COLO829 (cell line): ENCODE measurements around the gene TOP2A.
"Not testable (repeated sequence)": the region's sequence is repeated elsewhere in the genome, so short reads cannot be mapped to it uniquely, and the experiment has no call there.

Experiments
- DNase-seq: peaks from one replicate; pipeline ENCODE4 v3.0.0; 2012; ENCODE audit warnings: low spot score

Gene TOP2A

DNA sequence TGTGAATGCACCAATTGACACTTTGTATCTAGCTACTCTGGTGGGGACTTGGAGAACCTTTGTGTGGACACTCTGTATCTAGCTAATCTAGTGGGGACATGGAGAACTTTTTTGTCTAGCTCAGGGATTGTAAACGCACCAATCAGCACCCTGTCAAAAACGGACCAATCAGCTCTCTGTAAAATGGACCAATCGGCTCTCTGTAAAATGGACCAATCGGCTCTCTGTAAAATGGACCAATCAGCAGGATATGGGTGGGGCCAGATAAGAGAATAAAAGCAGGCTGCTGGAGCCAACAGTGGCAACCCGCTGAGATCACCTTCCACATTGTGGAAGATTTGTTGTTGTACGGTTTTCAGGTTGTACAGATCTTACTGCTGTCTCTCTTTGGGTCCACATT is 41.2 kb downstream of the TOP2A start:
- not testable (repeated sequence) for DNase-seq

DNA sequence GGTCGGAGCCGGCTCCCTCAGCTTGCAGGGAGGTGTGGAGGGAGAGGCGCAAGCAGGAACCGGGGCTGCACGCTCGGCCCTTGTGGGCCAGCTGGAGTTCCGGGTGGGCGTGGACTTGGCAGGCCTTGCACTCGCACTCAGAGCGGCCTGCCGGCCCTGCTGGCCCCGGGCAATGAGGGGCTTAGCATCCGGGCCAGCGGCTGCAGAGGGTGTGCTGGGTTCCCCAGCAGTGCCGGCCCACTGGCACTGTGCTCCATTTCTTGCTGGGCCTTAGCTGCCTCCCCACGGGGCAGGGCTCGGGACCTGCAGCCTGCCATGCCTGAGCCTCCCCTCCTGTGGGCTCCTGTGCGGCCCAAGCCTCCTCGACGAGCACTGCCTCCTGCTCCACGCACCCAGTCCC is 41.9 kb downstream of the TOP2A start:
- not testable (repeated sequence) for DNase-seq

DNA sequence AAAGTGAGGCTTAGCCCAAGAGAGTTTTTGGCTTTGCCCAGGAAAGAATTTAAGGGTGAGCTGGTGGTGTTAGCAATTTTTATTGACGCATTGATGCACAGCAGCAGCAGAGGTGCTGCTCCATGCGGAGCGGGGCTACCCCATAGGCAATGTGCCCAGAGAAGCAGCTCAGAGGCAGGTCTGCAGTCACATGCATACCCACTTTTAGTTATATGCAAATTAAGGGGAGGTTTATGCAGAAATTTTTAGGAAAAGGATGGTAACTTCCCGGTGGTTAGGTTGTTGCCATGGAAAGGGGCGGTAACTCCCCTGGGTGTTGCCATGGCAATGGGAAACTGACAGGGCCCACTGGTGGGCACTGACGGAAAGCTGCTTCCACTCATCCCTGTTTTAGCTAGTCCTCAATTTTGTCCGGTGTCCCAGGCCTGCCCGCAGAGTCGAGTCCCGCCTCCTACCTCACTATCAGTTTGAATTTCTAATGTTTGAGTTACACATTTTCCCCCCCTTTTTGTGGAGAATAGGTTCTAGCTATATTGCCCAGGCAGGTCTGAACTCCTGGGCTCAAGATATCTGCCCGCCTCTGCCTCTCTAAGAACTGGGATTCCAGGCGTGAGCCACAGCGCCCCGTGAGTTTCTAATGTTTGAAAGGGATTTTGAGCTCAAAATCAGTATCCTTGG is 42.7 kb downstream of the TOP2A start:
- no peak for DNase-seq

GRCh38 chr17:40373999-40374398 is 43.7 kb downstream of the TOP2A start:
- no peak for DNase-seq

GRCh38 chr17:40373324-40373723 is 44.4 kb downstream of the TOP2A start:
- DNase-seq: no peak

DNA sequence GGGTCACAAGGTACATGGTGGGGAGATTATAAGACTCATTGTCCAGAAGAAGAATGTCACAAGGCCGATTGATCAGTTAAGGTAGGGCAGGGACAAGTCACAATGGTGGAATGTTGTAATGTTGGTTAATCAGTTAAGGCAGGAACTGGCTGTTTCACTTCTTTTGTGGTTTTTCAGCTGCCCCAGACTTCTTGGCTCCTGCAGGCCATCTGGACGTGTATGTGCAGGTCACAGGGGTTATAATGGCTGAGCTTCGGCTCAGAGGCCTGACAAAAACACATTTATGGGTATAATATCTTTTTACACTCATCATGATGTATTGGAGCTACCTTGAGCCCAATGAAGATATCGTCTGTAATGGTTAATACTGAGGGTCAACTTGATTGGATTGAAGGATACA is 45.1 kb downstream of the TOP2A start:
- DNase-seq: not testable (repeated sequence)

GRCh38 chr17:40372031-40372430 is 45.7 kb downstream of the TOP2A start:
- DNase-seq: no peak

DNA sequence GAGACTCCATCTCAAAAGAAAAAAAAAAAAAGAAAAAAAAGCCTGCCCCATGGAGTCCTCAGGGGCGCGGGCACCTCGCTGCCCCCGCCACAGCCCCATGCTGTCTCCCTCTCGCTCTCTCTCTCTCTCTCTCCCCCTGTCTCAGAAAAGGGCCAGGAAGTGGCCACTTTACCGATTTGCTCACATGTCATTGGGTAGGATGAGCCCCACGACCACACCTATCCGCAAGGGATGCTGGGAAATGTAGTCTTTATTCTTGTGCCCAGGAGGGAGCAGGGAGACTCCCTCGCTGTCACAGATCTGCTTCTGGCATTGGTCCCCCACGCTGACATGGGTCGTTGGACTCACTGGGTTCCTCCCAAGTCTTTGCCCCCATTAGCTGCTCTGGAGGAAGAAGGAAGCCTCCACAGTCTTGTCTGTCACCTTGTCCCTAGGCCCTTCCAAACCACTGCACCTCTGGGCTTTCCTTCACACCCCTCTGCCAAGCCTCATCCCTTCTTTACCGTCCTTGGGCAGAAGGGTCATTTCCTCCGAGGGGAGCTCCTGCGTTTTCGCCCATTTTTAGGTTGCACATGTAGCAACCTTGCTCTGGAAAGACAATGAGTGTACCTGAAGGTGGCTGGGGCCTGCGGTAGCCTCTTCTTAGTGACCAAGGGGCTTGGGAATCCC is 46.3 kb downstream of the TOP2A start:
- DNase-seq: no peak

GRCh38 chr17:40369923-40370322 is 47.8 kb downstream of the TOP2A start:
- no peak for DNase-seq

DNA sequence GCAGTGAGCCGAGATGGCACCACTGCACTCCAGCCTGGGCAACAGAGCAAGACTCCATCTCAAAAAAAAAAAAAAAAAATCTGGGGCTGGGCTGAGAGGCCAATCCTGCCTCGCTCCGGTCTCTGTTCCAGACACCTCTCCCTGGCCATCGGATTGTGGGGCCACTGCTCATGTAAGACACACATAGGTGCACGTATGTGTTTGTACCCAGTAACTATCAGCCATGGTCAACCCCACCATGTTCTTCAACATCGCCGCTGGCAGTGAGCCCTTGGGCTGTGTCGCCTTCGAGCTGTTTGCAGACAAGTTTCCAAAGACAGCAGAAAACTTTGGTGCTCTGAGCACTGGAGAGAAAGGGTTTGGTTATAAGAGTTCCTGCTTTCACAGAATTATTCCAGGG is 50.0 kb downstream of the TOP2A start:
- DNase-seq: not testable (repeated sequence)

GRCh38 chr17:40366861-40367518 is 50.7 kb downstream of the TOP2A start:
- DNase-seq: no peak

DNA sequence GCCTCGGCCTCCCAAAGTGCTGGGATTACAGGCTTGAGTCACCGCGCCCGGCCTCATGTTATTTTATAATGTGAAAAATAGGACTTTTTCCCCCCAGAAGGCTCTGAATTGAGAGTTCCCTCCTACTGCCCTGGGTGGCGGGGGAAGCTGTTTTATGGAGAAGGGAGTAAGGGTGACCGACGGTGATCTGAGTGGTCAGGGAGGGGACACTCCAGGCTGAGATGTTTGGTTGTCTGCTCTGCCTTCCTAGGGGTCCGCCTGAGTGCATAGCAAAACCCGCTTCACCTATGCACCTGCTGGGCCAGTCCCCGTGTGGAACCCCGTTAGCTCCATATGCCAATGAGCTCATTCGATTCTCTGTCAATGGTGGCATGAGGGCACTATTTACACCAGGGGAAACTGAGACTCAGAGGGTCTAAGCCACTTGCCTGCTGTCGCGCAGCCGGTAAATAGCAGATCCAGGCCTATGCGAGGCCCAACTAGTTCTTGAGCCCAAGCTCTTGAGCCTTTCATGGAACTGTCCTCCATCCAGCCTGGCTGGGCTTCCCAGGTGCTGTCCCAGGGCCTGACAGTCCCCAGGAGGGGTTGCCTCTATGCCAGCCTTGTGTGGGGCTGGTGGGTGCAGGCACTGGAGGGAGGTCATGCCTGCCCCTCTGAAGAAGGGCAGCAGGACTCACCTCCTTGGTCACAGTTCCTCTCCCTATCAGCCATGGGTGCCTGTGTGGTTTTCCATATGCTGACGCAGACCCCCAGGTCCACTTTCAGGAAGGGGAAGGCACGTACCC is 51.4 kb downstream of the TOP2A start:
- DNase-seq: no peak

DNA sequence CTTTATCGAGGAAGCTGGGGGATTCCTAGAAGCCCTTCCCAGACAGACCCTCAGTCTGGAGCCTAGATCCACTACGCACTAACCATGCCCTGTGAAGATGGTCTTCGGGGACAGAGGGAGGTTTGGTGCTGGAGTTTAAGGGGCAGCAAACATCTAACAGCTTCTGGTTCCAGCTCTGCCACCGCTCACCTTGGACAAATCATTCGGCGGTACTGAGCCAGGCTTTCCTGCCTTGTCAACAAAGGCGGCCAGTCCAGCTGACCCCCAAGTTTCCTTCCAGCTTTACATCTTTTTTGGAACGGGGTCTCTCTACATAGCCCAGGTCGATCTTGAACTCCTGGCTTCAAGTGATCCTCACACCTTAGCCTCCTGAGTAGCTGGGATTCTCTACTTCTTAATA is 52.8 kb downstream of the TOP2A start:
- DNase-seq: no peak

DNA sequence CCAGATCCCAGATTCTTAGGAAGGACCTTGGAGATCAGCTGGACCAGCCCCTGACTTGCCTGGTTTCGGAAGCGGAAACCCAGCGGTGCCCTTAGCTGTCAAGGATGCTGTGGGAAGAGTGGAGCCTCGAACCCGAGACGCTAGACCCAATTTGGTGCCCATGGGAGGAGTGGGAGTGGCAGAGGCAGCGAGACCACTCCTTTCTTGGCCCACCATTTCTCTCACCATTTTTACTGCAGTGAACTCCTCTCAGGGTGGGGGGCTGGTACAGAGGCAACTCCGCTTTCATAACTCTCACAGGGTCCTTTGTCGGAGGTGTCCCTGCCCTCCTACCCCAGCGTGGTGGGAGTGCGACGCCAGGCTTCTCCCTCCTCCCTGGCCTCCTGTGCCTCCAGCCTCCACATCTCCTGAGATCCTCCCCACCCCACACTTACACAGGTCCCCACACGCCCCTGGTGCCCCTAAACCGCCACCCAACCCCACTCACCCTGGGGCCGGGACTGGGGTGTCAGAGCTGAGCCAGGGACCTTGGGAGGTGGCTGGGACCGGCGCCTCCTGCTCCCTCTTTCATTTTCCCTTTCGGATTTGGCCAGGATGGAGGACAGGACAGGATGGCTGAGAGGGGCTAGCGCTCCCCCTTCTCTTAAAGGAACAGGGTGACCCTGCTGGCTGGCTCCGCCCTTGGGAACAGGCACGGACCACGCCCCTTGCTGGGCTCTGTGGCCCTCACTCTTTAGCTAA is 53.4 kb downstream of the TOP2A start, which contains the start of gene GJD3:
Gene GJD3 (minus strand): TSS at position 617 of the 741 bp plus-strand sequence. CDS start 922 bp downstream, outside the sequence.
- DNase-seq: no peak

- no peak for DNase-seq
Measured at GRCh38 chr17:40363111-40363827, 54.4 kb downstream of the TOP2A start.

- DNase-seq: no peak
Measured at GRCh38 chr17:40362696-40363110, 55.0 kb downstream of the TOP2A start.

GRCh38 chr17:40361925-40362695 is 55.6 kb downstream of the TOP2A start:
- no peak for DNase-seq

DNA sequence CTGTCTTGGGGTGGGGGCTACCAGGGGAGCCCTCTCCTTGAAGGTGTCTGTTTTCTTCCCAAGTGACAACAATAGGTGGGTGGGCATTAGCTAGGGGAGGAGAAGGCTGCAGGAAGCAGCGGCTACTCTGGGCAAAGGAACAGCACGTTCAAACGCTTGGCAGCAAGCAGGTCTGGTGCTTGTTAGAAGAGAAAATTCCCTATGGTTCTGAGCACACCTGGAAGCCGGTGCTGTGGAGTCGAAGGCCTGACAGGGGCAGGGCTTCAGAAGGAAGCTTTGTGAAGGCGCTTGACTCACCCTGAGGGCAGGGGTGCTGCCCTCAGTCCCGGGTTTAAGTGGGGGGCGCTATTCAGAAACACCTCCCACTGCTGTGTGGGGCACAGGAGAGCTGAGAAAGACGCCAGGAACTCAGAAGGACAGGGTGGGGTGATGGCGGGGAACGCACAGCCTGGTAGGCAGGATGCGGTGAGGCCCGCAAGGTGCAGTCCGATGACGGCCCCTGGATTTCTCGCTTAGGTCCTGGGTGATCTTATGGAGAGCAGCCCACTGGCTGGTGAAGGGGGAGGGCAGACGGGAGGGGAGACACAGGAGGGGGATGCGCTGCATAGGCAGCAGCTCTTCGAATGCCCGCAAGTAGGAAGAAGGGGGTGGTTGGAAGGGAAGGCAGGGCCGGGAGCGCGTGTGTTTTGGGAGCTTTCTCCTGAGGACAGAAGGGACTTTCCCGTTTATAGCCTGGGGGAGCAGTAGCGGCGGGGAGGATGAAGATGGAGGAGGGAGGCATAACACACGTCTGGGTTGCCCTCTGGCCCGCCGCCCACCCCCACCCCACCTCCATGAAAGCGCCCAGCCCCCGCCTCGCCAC is 56.4 kb downstream of the TOP2A start:
- no peak for DNase-seq

DNA sequence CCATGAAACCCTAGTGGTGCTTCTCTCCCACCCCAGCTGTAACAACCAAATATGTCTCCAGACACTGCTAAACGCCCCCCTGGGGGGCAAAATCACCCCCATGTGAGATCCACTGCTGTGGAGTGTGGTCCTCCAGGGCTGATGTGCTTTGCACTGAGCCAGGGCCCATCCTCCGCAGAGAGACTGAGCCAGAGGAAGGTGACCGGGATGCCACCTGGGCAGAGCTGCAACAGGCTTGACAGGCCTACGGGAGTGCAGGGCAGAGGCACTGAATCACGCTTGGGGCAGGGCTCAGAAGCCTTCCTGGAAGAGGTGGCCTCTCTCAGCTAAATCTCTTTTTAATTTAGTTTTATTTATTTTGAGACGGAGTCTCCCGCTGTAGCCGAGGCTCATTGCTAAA is 57.6 kb downstream of the TOP2A start:
- no peak for DNase-seq
